GM23338 (cell line): Measurements from ENCODE around the gene HCST. TPM values are rescaled to one million over a fixed set of nuclear protein-coding genes. Genes with fewer than 3 reads are reported as not detected.

Experiments used
- ATAC-seq: fragments of 200-7000 bp; cut with Tn5 transposase; 3 replicates; pipeline ENCODE4 v1.9.1; 2020
- DNase-seq: peaks from one replicate; pipeline ENCODE4 v3.0.0-alpha.2; 2015; ENCODE audit warnings: low spot score
- H2AFZ ChIP-seq: fragments of 200-600 bp; sonication (generic); 2 replicates; pipeline ENCODE4 v1.8.0; 2016; ENCODE audit warnings: antibody characterized with exemption, mild to moderate bottlenecking, moderate library complexity
- H3F3A ChIP-seq: fragments of 200-600 bp; sonication (generic); replicated peaks from 2 replicates; pipeline ENCODE4 v1.8.0; 2017; ENCODE audit warnings: antibody characterized with exemption, mixed run types, low read depth
- H3K27ac ChIP-seq: fragments of 200-600 bp; sonication (generic); 2 replicates; pipeline ENCODE4 v1.6.1; 2016; ENCODE audit warnings: low read depth
- H3K27me3 ChIP-seq: fragments of 200-600 bp; sonication (generic); 2 replicates; pipeline ENCODE4 v1.8.0; 2016; ENCODE audit warnings: mild to moderate bottlenecking, mixed run types, moderate library complexity; ENCODE audit not compliant: insufficient read depth
- H3K36me3 ChIP-seq: fragments of 200-600 bp; sonication (generic); 2 replicates; pipeline ENCODE4 v1.8.0; 2016; ENCODE audit warnings: mild to moderate bottlenecking; ENCODE audit not compliant: insufficient read depth
- H3K4me1 ChIP-seq: fragments of 200-600 bp; sonication (generic); 2 replicates; pipeline ENCODE4 v1.8.0; 2016; ENCODE audit warnings: mild to moderate bottlenecking, moderate library complexity; ENCODE audit not compliant: insufficient read depth
- H3K4me2 ChIP-seq: fragments of 200-600 bp; sonication (generic); 2 replicates; pipeline ENCODE4 v1.7.1; 2017; ENCODE audit warnings: mixed run types
- H3K4me3 ChIP-seq: fragments of 200-600 bp; sonication (generic); 2 replicates; pipeline ENCODE4 v1.6.1; 2016; ENCODE audit warnings: mixed run types
- H3K79me2 ChIP-seq: fragments of 200-600 bp; sonication (generic); replicated peaks from 2 replicates; pipeline ENCODE4 v1.8.0; 2017; ENCODE audit warnings: mild to moderate bottlenecking; ENCODE audit not compliant: insufficient read depth
- H3K9me2 ChIP-seq: fragments of 200-600 bp; sonication (generic); 2 replicates; pipeline ENCODE4 v1.8.0; 2017; ENCODE audit not compliant: insufficient read depth
- H4K20me1 ChIP-seq: fragments of 200-600 bp; sonication (generic); replicated peaks from 2 replicates; pipeline ENCODE4 v1.8.0; 2017; ENCODE audit warnings: mild to moderate bottlenecking; ENCODE audit not compliant: insufficient read depth
- H3K27ac Mint-ChIP-seq: 2 replicates; pipeline ENCODE4 v1.8.0; 2020; ENCODE audit warnings: inconsistent platforms, mild to moderate bottlenecking, moderate library complexity, mixed read lengths
- H3K27me3 Mint-ChIP-seq: 3 replicates; pipeline ENCODE4 v1.8.0; 2022; ENCODE audit warnings: low read depth, mild to moderate bottlenecking, moderate library complexity, mixed read lengths, inconsistent platforms; ENCODE audit not compliant: insufficient read depth, poor library complexity
- H3K36me3 Mint-ChIP-seq: 3 replicates; pipeline ENCODE4 v1.8.0; 2021; ENCODE audit warnings: low read depth, mild to moderate bottlenecking, inconsistent platforms, moderate library complexity, mixed read lengths
- H3K4me1 Mint-ChIP-seq: 3 replicates; pipeline ENCODE4 v1.8.0; 2020; ENCODE audit warnings: mild to moderate bottlenecking, inconsistent platforms, mixed read lengths
- H3K4me3 Mint-ChIP-seq: 3 replicates; pipeline ENCODE4 v1.8.0; 2021; ENCODE audit warnings: moderate library complexity, mild to moderate bottlenecking, inconsistent platforms, mixed read lengths
- H3K9me3 Mint-ChIP-seq: 3 replicates; pipeline ENCODE4 v1.8.0; 2020; ENCODE audit warnings: moderate library complexity, mild to moderate bottlenecking, inconsistent platforms, mixed read lengths
- CREB1 ChIP-seq: fragments of 250-450 bp; sonication (Bioruptor Pico); IDR thresholded peaks from 2 replicates; pipeline ENCODE4 v1.5.0; 2020; ENCODE audit warnings: low read depth, mild to moderate bottlenecking, moderate library complexity
- ETS1 ChIP-seq: IDR thresholded peaks from 2 replicates; pipeline ENCODE4 v1.6.1; 2016; ENCODE audit warnings: antibody characterized with exemption
- EZH2 ChIP-seq: fragments of 200-600 bp; sonication (generic); IDR thresholded peaks from one replicate; pipeline ENCODE4 v1.8.0; 2017; ENCODE audit warnings: antibody characterized with exemption, mild to moderate bottlenecking, low read depth; ENCODE audit not compliant: unreplicated experiment
- EZH2phosphoT487 ChIP-seq: fragments of 200-600 bp; sonication (generic); IDR thresholded peaks from one replicate; pipeline ENCODE4 v1.8.1; 2018; ENCODE audit warnings: antibody characterized with exemption; ENCODE audit not compliant: unreplicated experiment
- JUNB ChIP-seq: IDR thresholded peaks from one replicate; pipeline ENCODE4 v1.6.1; 2016; ENCODE audit warnings: antibody characterized with exemption; ENCODE audit not compliant: unreplicated experiment
- NANOG ChIP-seq: IDR thresholded peaks from 2 replicates; pipeline ENCODE4 v1.6.1; 2016; ENCODE audit warnings: antibody characterized with exemption, borderline replicate concordance
- POLR2AphosphoS5 ChIP-seq: IDR thresholded peaks from 2 replicates; pipeline ENCODE4 v1.6.1; 2016; ENCODE audit warnings: antibody characterized with exemption, low read depth
- STAT1 ChIP-seq: IDR thresholded peaks from one replicate; pipeline ENCODE4 v1.6.1; 2016; ENCODE audit warnings: antibody characterized with exemption; ENCODE audit not compliant: unreplicated experiment
- ZNF114 ChIP-seq: fragments of 250-450 bp; sonication (Bioruptor Pico); IDR thresholded peaks from 2 replicates; pipeline ENCODE4 v1.5.0; 2020; ENCODE audit warnings: mild to moderate bottlenecking, moderate library complexity
- ZNF331 ChIP-seq: fragments of 250-450 bp; sonication (Bioruptor Pico); IDR thresholded peaks from 2 replicates; pipeline ENCODE4 v1.5.0; 2020; ENCODE audit warnings: low read depth, mild to moderate bottlenecking, moderate library complexity
- ZNF462 ChIP-seq: fragments of 250-450 bp; sonication (Bioruptor Pico); IDR thresholded peaks from 2 replicates; pipeline ENCODE4 v1.5.0; 2020; ENCODE audit warnings: mild to moderate bottlenecking, moderate library complexity
- polyA plus RNA-seq: library from polyadenylated mRNA; unstranded; fragments of >200 nt; fragmentation: Nextera tagmentation; extraction: Ambion mirVana; gene quantifications from 2 replicates; pipeline ENCODE4 v1.2.1, GENCODE V29; 2016
- total RNA-seq: library from RNA; depleted of rRNA; stranded (reverse); fragments of >200 nt; shearing (Covaris generic); gene quantifications from 2 replicates; pipeline ENCODE4 v1.2.3, GENCODE V29; 2014
- TF ChIP-seq, protein P1 (sequence below), 2 experiments: fragments of 200-600 bp in 1 of 2; sonication (generic) in 1 of 2; conservative IDR thresholded peaks; 2 replicates each; pipeline versions ENCODE4 v1.5.1 to v1.6.1; 2016 to 2017; ENCODE audit warnings: antibody characterized with exemption in 2 of 2, low read depth in 2 of 2, mild to moderate bottlenecking in 2 of 2, moderate library complexity in 1 of 2

HCST gene
- total and polyA plus RNA-seq, 2 experiments from 2014 or later = 2.1 TPM; not detected in 1

DNA sequence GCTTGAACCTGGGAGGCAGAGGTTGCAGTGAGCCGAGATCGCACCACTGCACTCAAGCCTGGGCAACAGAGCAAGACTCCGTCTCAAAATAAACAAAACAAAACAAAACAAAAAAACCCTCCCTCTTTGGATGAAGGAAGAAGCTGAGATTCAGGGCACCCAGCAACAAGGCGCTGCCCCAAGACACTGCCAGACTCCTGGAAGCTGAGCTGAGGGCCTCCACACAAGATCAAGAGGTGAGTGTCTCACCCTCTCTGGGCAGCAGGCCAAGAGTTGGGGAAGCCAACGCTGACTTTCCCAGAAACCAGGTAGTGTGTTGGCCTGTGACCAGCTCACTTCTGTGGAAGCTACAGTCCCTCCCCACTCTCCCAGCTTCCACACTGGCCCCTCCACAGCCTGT is 9.5 kb downstream of the HCST start:
- ATAC-seq = no peak
- Mint-ChIP-seq H3K4me3 (no peak overlapping the region), H3K36me3 (no peaks in the 10 kb centered on the region), H3K4me1 (peaks cover 20% of the 10 kb centered on the region), H3K27me3 (peaks cover 6% of the 10 kb centered on the region), H3K27ac (no peak overlapping the region), H3K9me3 (no peaks in the 10 kb centered on the region; the same call in 2 of the 3 replicates)
- Histone ChIP-seq H3K27me3 (no peaks in the 10 kb centered on the region), H3K4me3 (no peak overlapping the region), H3K4me2 (no peak overlapping the region), H3K79me2 (no peaks in the 10 kb centered on the region), H2AFZ (no peak overlapping the region), H3K27ac (no peak overlapping the region), H4K20me1 (no peaks in the 10 kb centered on the region), H3F3A (no peaks in the 10 kb centered on the region), H3K9me2 (no peaks in the 10 kb centered on the region), H3K4me1 (peaks cover 14% of the 10 kb centered on the region; the same call in 1 of the 2 replicates), H3K36me3 (no peaks in the 10 kb centered on the region)
- DNase-seq = no peak
- TF ChIP-seq EZH2phosphoT487 (no peak), NANOG (no peak), CREB1 (CRISPR knock-in tag) (no peak), POLR2AphosphoS5 (no peak), ZNF331 (no peak), ZNF114 (CRISPR knock-in tag) (no peak), STAT1 (no peak), ETS1 (no peak), JUNB (no peak)

GRCh38 chr19:35913589-35913988 is 11.3 kb downstream of the HCST start:
- H3K27ac ChIP-seq = no peak overlapping the region
- no peaks in the 10 kb centered on the region for H3F3A ChIP-seq
- Mint-ChIP-seq H3K27ac (no peak overlapping the region), H3K36me3 (no peaks in the 10 kb centered on the region), H3K4me3 (no peak overlapping the region), H3K27me3 (peaks cover 10% of the 10 kb centered on the region), H3K4me1 (peaks cover 9% of the 10 kb centered on the region), H3K9me3 (no peaks in the 10 kb centered on the region; the same call in 2 of the 3 replicates)
- H3K27me3 ChIP-seq = no peaks in the 10 kb centered on the region
- no peak overlapping the region for H2AFZ ChIP-seq
- no peak overlapping the region for H3K4me2 ChIP-seq
- no peaks in the 10 kb centered on the region for H3K9me2 ChIP-seq
- no peak for DNase-seq
- H3K79me2 ChIP-seq = no peaks in the 10 kb centered on the region
- H3K4me1 ChIP-seq = 0 out of 2 replicates have a peak, but pooled peaks cover 11% of the 10 kb centered on the region
- H3K36me3 ChIP-seq = no peaks in the 10 kb centered on the region
- H4K20me1 ChIP-seq = no peaks in the 10 kb centered on the region
- no peak overlapping the region for H3K4me3 ChIP-seq
- no peak for ATAC-seq
- TF ChIP-seq, protein P1, sequence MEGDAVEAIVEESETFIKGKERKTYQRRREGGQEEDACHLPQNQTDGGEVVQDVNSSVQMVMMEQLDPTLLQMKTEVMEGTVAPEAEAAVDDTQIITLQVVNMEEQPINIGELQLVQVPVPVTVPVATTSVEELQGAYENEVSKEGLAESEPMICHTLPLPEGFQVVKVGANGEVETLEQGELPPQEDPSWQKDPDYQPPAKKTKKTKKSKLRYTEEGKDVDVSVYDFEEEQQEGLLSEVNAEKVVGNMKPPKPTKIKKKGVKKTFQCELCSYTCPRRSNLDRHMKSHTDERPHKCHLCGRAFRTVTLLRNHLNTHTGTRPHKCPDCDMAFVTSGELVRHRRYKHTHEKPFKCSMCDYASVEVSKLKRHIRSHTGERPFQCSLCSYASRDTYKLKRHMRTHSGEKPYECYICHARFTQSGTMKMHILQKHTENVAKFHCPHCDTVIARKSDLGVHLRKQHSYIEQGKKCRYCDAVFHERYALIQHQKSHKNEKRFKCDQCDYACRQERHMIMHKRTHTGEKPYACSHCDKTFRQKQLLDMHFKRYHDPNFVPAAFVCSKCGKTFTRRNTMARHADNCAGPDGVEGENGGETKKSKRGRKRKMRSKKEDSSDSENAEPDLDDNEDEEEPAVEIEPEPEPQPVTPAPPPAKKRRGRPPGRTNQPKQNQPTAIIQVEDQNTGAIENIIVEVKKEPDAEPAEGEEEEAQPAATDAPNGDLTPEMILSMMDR (conservative IDR thresholded peaks at IDR 0.05; ENCODE audit: low read depth in 2 of 2) = no peak
- TF ChIP-seq CREB1 (CRISPR knock-in tag) (no peak), STAT1 (no peak), EZH2 (no peak), POLR2AphosphoS5 (no peak), ZNF331 (no peak), ETS1 (no peak), ZNF114 (CRISPR knock-in tag) (no peak), ZNF462 (no peak), EZH2phosphoT487 (no peak)
